ENCODE results near the gene BLVRB. TPM values are rescaled to one million over a fixed set of nuclear protein-coding genes. Genes with fewer than 3 reads are reported as not detected.

The BLVRB gene
- polyA plus RNA-seq, 2 of the 4 experiments (the other 2 are of a cell fraction) = 202 to 280 TPM

GRCh38 chr19:40398417-40399131, 67.0 kb downstream of the BLVRB start:
- Histone ChIP-seq H3K4me3 (no peak overlapping the region), H3K9me3 (no peaks in the 10 kb centered on the region), H3K4me2 (no peak overlapping the region), H3K4me1 (peaks cover 5% of the 10 kb centered on the region; the same call in 1 of the 3 replicates), H3K27ac (no peak overlapping the region)
- FAIRE-seq (no peak), DNase-seq (ENCODE audit: low read depth in 1 of 2, low spot score in 1 of 2) (peak in 1 of 2 experiments; percentile 57), ATAC-seq (no peak; a peak in 1 of 6 replicates)
- CTCF ChIA-PET = interaction anchor here (1.0 to 1.2 kb wide), 3 partner anchors 93 to 236 kb away, joined by 3 read pairs; no protein-coding TSS in a partner anchor
- TF ChIP-seq, protein P1, sequence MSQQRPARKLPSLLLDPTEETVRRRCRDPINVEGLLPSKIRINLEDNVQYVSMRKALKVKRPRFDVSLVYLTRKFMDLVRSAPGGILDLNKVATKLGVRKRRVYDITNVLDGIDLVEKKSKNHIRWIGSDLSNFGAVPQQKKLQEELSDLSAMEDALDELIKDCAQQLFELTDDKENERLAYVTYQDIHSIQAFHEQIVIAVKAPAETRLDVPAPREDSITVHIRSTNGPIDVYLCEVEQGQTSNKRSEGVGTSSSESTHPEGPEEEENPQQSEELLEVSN (IDR thresholded peaks at IDR 0.05; ENCODE audit: borderline replicate concordance, low read depth) = no peak
- no peak for TF ChIP-seq HEYL (CRISPR knock-in tag; IDR thresholded peaks at IDR 0.05)
- no peak for TF ChIP-seq ZC3H11A (IDR thresholded peaks at IDR 0.05)
- no peak for TF ChIP-seq HDAC2 (IDR thresholded peaks at IDR 0.05)
- no peak for TF ChIP-seq POLR2AphosphoS2 (conservative IDR thresholded peaks at IDR 0.05; ENCODE audit: low read length)
- TF ChIP-seq EP300 (IDR thresholded peaks at IDR 0.05) = no peak
- no peak for TF ChIP-seq NFE2L2 (conservative IDR thresholded peaks at IDR 0.05; ENCODE audit: low read length)
- TF ChIP-seq ZFP36 (IDR thresholded peaks at IDR 0.05; ENCODE audit: borderline replicate concordance, partially characterized antibody) = no peak
- no peak for TF ChIP-seq RARB (CRISPR knock-in tag; IDR thresholded peaks at IDR 0.05)
- no peak for TF ChIP-seq JUN (IDR thresholded peaks at IDR 0.05)
- no peak for TF ChIP-seq MYC (IDR thresholded peaks at IDR 0.05; ENCODE audit: borderline replicate concordance, low read length)
- no peak for TF ChIP-seq PHF8 (IDR thresholded peaks at IDR 0.05; ENCODE audit: borderline replicate concordance, low read depth)
- TF ChIP-seq JUNB (IDR thresholded peaks at IDR 0.05) = no peak
- TF ChIP-seq CEBPB (IDR thresholded peaks at IDR 0.05) = no peak
- 86% methylated on average over 49 of the region's 49 CpGs for WGBS (ENCODE audit: missing lambda C conversion rate)
- POLR2A ChIA-PET = no interaction called here

Small RNA genes lying within 50 kb of the gene (small RNA-seq; reads per million reads assigned to genes)
- 0 reads per million in 6 experiments for gene RF00017

Other genes starting within 250 kb of the BLVRB start
- gene TTC9B, start 247.4 kb downstream of the BLVRB start, polyA plus RNA-seq (2011; rRNA removed) = not detected in 2 replicates
- gene TTC9B, start 247.4 kb downstream of the BLVRB start, polyA plus RNA-seq (2017; fragmentation: RNase III; extraction: RNeasy Plus Mini Kit Qiagen cat#74134 plus additional on column Dnase treatment) = 0.04 TPM in 1 of 3 replicates, not detected in the others
- 0.10 and 0.17 TPM in 2 replicates for gene CCNP, start 239.1 kb downstream of the BLVRB start, polyA plus RNA-seq (2011; rRNA removed)
- gene CCNP, start 239.1 kb downstream of the BLVRB start, polyA plus RNA-seq (2017; fragmentation: RNase III; extraction: RNeasy Plus Mini Kit Qiagen cat#74134 plus additional on column Dnase treatment) = 0.13 to 0.16 TPM (median 0.15 TPM) in 3 replicates
- 159 and 180 TPM in 2 replicates for gene AKT2, start 180.4 kb downstream of the BLVRB start, polyA plus RNA-seq (2011; rRNA removed)
- gene AKT2, start 180.4 kb downstream of the BLVRB start, polyA plus RNA-seq (2017; fragmentation: RNase III; extraction: RNeasy Plus Mini Kit Qiagen cat#74134 plus additional on column Dnase treatment) = 125 to 136 TPM (median 132 TPM) in 3 replicates
- 32.8 and 39.8 TPM in 2 replicates for gene C19orf47, start 117.3 kb downstream of the BLVRB start, polyA plus RNA-seq (2011; rRNA removed)
- 22.1 to 25.7 TPM (median 25.2 TPM) in 3 replicates for gene C19orf47, start 117.3 kb downstream of the BLVRB start, polyA plus RNA-seq (2017; fragmentation: RNase III; extraction: RNeasy Plus Mini Kit Qiagen cat#74134 plus additional on column Dnase treatment)
- gene PLD3, start 117.0 kb downstream of the BLVRB start, polyA plus RNA-seq (2011; rRNA removed) = 290 and 350 TPM in 2 replicates
- gene PLD3, start 117.0 kb downstream of the BLVRB start, polyA plus RNA-seq (2017; fragmentation: RNase III; extraction: RNeasy Plus Mini Kit Qiagen cat#74134 plus additional on column Dnase treatment) = 215 to 283 TPM (median 265 TPM) in 3 replicates
- gene HIPK4, start 75.6 kb downstream of the BLVRB start, polyA plus RNA-seq (2011; rRNA removed) = 0.18 and 0.19 TPM in 2 replicates
- gene HIPK4, start 75.6 kb downstream of the BLVRB start, polyA plus RNA-seq (2017; fragmentation: RNase III; extraction: RNeasy Plus Mini Kit Qiagen cat#74134 plus additional on column Dnase treatment) = 0.20 to 0.25 TPM (median 0.24 TPM) in 3 replicates
- gene PRX, start 52.4 kb downstream of the BLVRB start, polyA plus RNA-seq (2011; rRNA removed) = 1.5 and 1.6 TPM in 2 replicates
- 1.3 to 1.8 TPM (median 1.8 TPM) in 3 replicates for gene PRX, start 52.4 kb downstream of the BLVRB start, polyA plus RNA-seq (2017; fragmentation: RNase III; extraction: RNeasy Plus Mini Kit Qiagen cat#74134 plus additional on column Dnase treatment)
- gene SERTAD1, start 39.8 kb downstream of the BLVRB start, polyA plus RNA-seq (2011; rRNA removed) = 10.0 and 10.7 TPM in 2 replicates
- gene SERTAD1, start 39.8 kb downstream of the BLVRB start, polyA plus RNA-seq (2017; fragmentation: RNase III; extraction: RNeasy Plus Mini Kit Qiagen cat#74134 plus additional on column Dnase treatment) = 12.5 to 14.9 TPM (median 13.6 TPM) in 3 replicates
- 40.2 and 41.7 TPM in 2 replicates for gene SERTAD3, start 21.4 kb downstream of the BLVRB start, polyA plus RNA-seq (2011; rRNA removed)
- 35.5 to 41.2 TPM (median 39.7 TPM) in 3 replicates for gene SERTAD3, start 21.4 kb downstream of the BLVRB start, polyA plus RNA-seq (2017; fragmentation: RNase III; extraction: RNeasy Plus Mini Kit Qiagen cat#74134 plus additional on column Dnase treatment)
- gene SPTBN4, start 1.3 kb upstream of the BLVRB start, polyA plus RNA-seq (2011; rRNA removed) = 1.4 and 2.2 TPM in 2 replicates
- 1.2 to 2.0 TPM (median 1.4 TPM) in 3 replicates for gene SPTBN4, start 1.3 kb upstream of the BLVRB start, polyA plus RNA-seq (2017; fragmentation: RNase III; extraction: RNeasy Plus Mini Kit Qiagen cat#74134 plus additional on column Dnase treatment)
- gene SHKBP1, start 111.1 kb upstream of the BLVRB start, polyA plus RNA-seq (2011; rRNA removed) = 75.2 and 79.7 TPM in 2 replicates
- gene SHKBP1, start 111.1 kb upstream of the BLVRB start, polyA plus RNA-seq (2017; fragmentation: RNase III; extraction: RNeasy Plus Mini Kit Qiagen cat#74134 plus additional on column Dnase treatment) = 94.9 to 128 TPM (median 123 TPM) in 3 replicates
- 23.1 and 32.0 TPM in 2 replicates for gene LTBP4, start 135.6 kb upstream of the BLVRB start, polyA plus RNA-seq (2011; rRNA removed)
- gene LTBP4, start 135.6 kb upstream of the BLVRB start, polyA plus RNA-seq (2017; fragmentation: RNase III; extraction: RNeasy Plus Mini Kit Qiagen cat#74134 plus additional on column Dnase treatment) = 37.7 to 51.1 TPM (median 43.2 TPM) in 3 replicates
- gene NUMBL, start 224.9 kb upstream of the BLVRB start, polyA plus RNA-seq (2011; rRNA removed) = 19.4 and 21.1 TPM in 2 replicates
- gene NUMBL, start 224.9 kb upstream of the BLVRB start, polyA plus RNA-seq (2017; fragmentation: RNase III; extraction: RNeasy Plus Mini Kit Qiagen cat#74134 plus additional on column Dnase treatment) = 26.6 to 29.7 TPM (median 28.7 TPM) in 3 replicates

Data from A549 (cell line).